Measurements from ENCODE around the gene ROR1.

ROR1 gene

DNA sequence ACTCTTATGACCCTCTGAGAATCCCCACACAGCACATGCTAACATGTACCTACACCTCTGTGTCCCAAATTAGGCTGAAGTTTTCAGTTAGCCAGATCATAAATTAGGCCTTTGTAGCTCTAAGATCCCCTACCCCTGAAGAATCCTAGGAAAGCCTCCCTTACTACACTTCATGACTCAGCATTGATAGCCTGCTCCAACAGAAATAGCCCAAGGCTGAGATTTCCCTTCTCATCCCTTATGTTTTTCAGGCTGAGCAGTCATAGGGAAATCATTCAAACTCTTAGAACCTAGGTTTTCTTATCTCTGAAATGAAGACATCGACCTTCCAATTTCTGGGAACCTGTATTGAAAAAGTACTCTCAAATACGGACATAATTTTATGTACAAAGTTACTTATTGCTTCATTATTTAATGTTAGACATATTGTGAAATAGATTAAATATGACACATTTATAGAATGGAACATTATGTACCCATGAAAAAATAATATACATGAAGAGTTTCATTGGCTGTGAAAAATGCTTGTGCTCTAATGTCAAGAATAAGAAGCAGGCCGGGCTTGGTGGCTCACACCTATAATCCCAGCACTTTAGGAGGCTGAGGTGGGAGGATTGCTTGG is 307.2 kb downstream of the ROR1 start:
- Histone ChIP-seq H3K27me3 (ENCODE audit: control insufficient read depth, insufficient read depth, low read length) (no peaks in the 10 kb centered on the region), H3K36me3 (ENCODE audit: control insufficient read depth, insufficient read depth, low read length) (no peaks in the 10 kb centered on the region), H3K9ac (no peak overlapping the region), H3K79me2 (no peaks in the 10 kb centered on the region), H2AFZ (no peak overlapping the region), H3K27ac (no peak overlapping the region), H3K4me3 (ENCODE audit: low read depth, low read length) (no peak overlapping the region), H3K9me3 (ENCODE audit: control insufficient read depth, low read length) (no peaks in the 10 kb centered on the region), H3K4me1 (peaks cover 2% of the 10 kb centered on the region), H3K4me2 (ENCODE audit: low read length) (no peak overlapping the region)
- TF ChIP-seq, protein P1, sequence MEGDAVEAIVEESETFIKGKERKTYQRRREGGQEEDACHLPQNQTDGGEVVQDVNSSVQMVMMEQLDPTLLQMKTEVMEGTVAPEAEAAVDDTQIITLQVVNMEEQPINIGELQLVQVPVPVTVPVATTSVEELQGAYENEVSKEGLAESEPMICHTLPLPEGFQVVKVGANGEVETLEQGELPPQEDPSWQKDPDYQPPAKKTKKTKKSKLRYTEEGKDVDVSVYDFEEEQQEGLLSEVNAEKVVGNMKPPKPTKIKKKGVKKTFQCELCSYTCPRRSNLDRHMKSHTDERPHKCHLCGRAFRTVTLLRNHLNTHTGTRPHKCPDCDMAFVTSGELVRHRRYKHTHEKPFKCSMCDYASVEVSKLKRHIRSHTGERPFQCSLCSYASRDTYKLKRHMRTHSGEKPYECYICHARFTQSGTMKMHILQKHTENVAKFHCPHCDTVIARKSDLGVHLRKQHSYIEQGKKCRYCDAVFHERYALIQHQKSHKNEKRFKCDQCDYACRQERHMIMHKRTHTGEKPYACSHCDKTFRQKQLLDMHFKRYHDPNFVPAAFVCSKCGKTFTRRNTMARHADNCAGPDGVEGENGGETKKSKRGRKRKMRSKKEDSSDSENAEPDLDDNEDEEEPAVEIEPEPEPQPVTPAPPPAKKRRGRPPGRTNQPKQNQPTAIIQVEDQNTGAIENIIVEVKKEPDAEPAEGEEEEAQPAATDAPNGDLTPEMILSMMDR (IDR thresholded peaks at IDR 0.05) = no peak

DNA sequence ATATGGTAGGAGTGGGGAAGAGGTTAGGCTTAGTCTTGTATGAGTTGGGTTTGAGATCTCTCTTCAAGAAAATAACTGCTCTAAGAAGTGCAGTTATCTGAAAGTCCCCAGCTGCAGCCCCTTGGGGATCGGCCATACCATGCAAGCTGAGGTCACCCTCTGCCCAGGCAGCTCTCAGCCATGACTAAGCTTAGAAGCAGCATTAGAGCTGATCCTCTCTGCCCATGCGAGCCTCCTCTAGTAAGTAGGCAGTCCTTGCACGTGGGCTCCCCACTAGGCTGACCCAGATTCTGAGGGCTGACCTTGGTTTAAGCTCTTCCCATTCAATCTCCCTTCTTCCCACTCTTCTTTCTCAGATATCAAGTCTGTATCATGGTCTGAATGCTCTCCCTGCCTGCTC is 308.6 kb downstream of the ROR1 start:
- TF ChIP-seq, protein P1 (IDR thresholded peaks at IDR 0.05) = no peak

DNA sequence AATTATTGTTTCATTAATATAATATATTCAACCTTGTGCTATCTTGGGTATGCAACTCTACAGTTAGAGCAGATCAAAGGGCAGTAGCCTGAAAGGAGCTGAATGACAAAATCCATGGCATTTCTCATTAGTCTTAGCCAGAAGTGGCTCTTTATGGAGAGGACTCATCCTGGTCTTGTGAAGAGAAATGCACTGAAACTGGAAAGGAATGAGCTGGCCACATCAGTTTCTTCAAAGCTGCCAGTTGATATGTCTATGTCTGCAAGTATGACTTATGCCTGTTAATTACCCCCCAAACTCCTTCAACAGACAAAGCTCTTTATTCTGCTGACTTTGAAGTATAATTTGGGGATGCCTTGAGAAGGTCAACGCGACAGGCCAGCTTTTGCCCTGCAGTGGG is 310.6 kb downstream of the ROR1 start:
- TF ChIP-seq, protein P1 (IDR thresholded peaks at IDR 0.05) = no peak

More for the DNA sequence above, 308.6 kb downstream of the ROR1 start:
- no peaks in the 10 kb centered on the region for H3K27me3 ChIP-seq (ENCODE audit: control insufficient read depth, insufficient read depth, low read length)
- H3K4me2 ChIP-seq (ENCODE audit: low read length) = no peak overlapping the region
- no peaks in the 10 kb centered on the region for H3K9me3 ChIP-seq (ENCODE audit: control insufficient read depth, low read length)
- H3K36me3 ChIP-seq (ENCODE audit: control insufficient read depth, insufficient read depth, low read length) = no peaks in the 10 kb centered on the region
- no peak overlapping the region for H3K27ac ChIP-seq
- H3K4me3 ChIP-seq (ENCODE audit: low read depth, low read length) = no peak overlapping the region
- H3K9ac ChIP-seq = no peak overlapping the region
- no peaks in the 10 kb centered on the region for H3K4me1 ChIP-seq
- H2AFZ ChIP-seq = no peak overlapping the region
- no peaks in the 10 kb centered on the region for H3K79me2 ChIP-seq

DNA sequence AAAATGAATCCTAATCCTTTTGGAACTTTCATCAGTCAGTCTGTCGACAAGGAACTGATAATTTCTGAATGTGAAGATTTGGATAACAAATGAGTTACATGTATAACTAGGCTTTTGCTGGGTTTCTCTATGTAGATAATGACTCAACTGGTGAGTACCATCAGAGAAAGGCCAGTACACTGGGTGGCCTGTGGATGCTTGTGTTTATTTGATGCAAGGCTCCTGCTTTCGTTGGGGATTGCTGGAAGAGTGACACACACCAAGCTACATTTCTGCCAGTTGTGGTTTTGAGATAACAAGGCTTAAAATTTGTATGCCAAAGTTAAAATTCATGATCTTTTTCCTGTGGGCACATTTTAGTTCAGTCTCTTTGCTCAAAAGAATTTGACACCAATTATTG is 314.0 kb downstream of the ROR1 start:
- Histone ChIP-seq H3K27me3 (ENCODE audit: control insufficient read depth, insufficient read depth, low read length) (no peaks in the 10 kb centered on the region), H3K9me3 (ENCODE audit: control insufficient read depth, low read length) (no peaks in the 10 kb centered on the region), H3K79me2 (no peaks in the 10 kb centered on the region), H3K9ac (no peak overlapping the region), H3K4me3 (ENCODE audit: low read depth, low read length) (no peak overlapping the region), H3K4me2 (ENCODE audit: low read length) (no peak overlapping the region), H3K36me3 (ENCODE audit: control insufficient read depth, insufficient read depth, low read length) (no peaks in the 10 kb centered on the region), H3K27ac (no peak overlapping the region), H3K4me1 (no peaks in the 10 kb centered on the region), H2AFZ (no peak overlapping the region)
- TF ChIP-seq, protein P1 (IDR thresholded peaks at IDR 0.05) = no peak

More for the DNA sequence above, 310.6 kb downstream of the ROR1 start:
- Histone ChIP-seq H3K9me3 (ENCODE audit: control insufficient read depth, low read length) (no peaks in the 10 kb centered on the region), H3K9ac (no peak overlapping the region), H3K36me3 (ENCODE audit: control insufficient read depth, insufficient read depth, low read length) (no peaks in the 10 kb centered on the region), H3K4me3 (ENCODE audit: low read depth, low read length) (no peak overlapping the region), H3K27ac (no peak overlapping the region), H3K4me1 (no peaks in the 10 kb centered on the region), H3K27me3 (ENCODE audit: control insufficient read depth, insufficient read depth, low read length) (no peaks in the 10 kb centered on the region), H2AFZ (no peak overlapping the region), H3K4me2 (ENCODE audit: low read length) (no peak overlapping the region), H3K79me2 (no peaks in the 10 kb centered on the region)

DNA sequence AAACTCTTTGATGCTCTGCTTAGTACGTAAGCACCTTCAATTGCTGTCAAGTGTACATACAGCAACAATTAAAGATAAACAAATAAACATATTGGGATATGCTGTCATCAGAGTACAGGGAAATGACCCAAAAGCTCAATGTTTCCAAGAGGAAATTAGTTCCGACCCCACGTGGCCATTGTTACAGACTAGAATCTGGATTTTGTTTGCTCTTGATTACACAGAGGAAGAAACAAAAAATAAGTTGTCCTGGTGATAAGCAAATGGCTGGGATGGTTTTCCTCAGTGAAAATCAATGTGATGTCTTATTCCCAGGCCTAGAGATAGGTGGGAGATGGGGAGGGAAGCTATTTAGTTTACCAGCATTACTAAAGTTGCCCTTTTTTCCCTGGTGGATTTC is 316.6 kb downstream of the ROR1 start:
- H3K9me3 ChIP-seq (ENCODE audit: control insufficient read depth, low read length) = no peaks in the 10 kb centered on the region
- no peak overlapping the region for H3K27ac ChIP-seq
- H3K27me3 ChIP-seq (ENCODE audit: control insufficient read depth, insufficient read depth, low read length) = no peaks in the 10 kb centered on the region
- no peak overlapping the region for H3K9ac ChIP-seq
- H3K4me2 ChIP-seq (ENCODE audit: low read length) = no peak overlapping the region
- no peak overlapping the region for H2AFZ ChIP-seq
- H3K4me1 ChIP-seq = no peaks in the 10 kb centered on the region
- no peaks in the 10 kb centered on the region for H3K79me2 ChIP-seq
- H3K4me3 ChIP-seq (ENCODE audit: low read depth, low read length) = no peak overlapping the region
- no peaks in the 10 kb centered on the region for H3K36me3 ChIP-seq (ENCODE audit: control insufficient read depth, insufficient read depth, low read length)
- TF ChIP-seq, protein P1 (IDR thresholded peaks at IDR 0.05) = no peak

Measured in parathyroid adenoma (tissue), 2 donors.